Right renal pelvis (tissue), 4 donors: ENCODE results near the gene WDR45B. TPM values are rescaled to one million over a fixed set of nuclear protein-coding genes. Genes with fewer than 3 reads are reported as not detected.

Experiments
- DNase-seq, 4 donors: peaks; one replicate each; pipeline ENCODE4 v3.0.0-alpha.2; 2013; ENCODE audit warnings: low read depth in 4 of 4, low spot score in 3 of 4, missing footprints in 1 of 4
- polyA plus RNA-seq, 4 donors: library from polyadenylated mRNA; unstranded; fragments of 120-200 nt; gene quantifications; one replicate each; pipeline ENCODE4 v1.2.1, GENCODE V29; 2013; ENCODE audit not compliant: insufficient read length in 4 of 4

The WDR45B gene
- polyA plus RNA-seq, 4 donors: 100 to 112 (median 109) TPM

- DNase-seq: no peak
Observed at GRCh38 chr17:82633343-82633742, 14.9 kb downstream of the WDR45B start.

- no peak for DNase-seq
Observed at GRCh38 chr17:82632451-82632850, 15.8 kb downstream of the WDR45B start.

- no peak for DNase-seq
Observed at GRCh38 chr17:82631544-82631943, 16.7 kb downstream of the WDR45B start.

- no peak for DNase-seq
Observed at GRCh38 chr17:82630212-82630611, 18.0 kb downstream of the WDR45B start.

- DNase-seq: no peak
Observed at GRCh38 chr17:82629748-82630147, 18.5 kb downstream of the WDR45B start.

- no peak for DNase-seq
Observed at GRCh38 chr17:82627405-82627804, 20.8 kb downstream of the WDR45B start.

GRCh38 chr17:82623707-82624106 lies 24.5 kb downstream of the WDR45B start:
- DNase-seq: no peak

- DNase-seq: no peak
Observed at GRCh38 chr17:82619641-82620040, 28.6 kb downstream of the WDR45B start.

GRCh38 chr17:82619211-82619610 lies 29.0 kb downstream of the WDR45B start:
- DNase-seq: no peak

GRCh38 chr17:82616021-82616711 lies 32.1 kb downstream of the WDR45B start:
- DNase-seq: no peak

- no peak for DNase-seq
Observed at GRCh38 chr17:82615084-82616020, 32.9 kb downstream of the WDR45B start.

- DNase-seq: no peak
Observed at GRCh38 chr17:82614095-82614631, 34.1 kb downstream of the WDR45B start.

- no peak for DNase-seq
Observed at GRCh38 chr17:82613283-82614094, 34.8 kb downstream of the WDR45B start.

- no peak for DNase-seq
Observed at GRCh38 chr17:82611140-82612058, 36.8 kb downstream of the WDR45B start.

GRCh38 chr17:82609655-82610054 lies 38.6 kb downstream of the WDR45B start:
- DNase-seq: no peak

GRCh38 chr17:82608816-82609215 lies 39.4 kb downstream of the WDR45B start:
- DNase-seq: no peak

- no peak for DNase-seq
Observed at GRCh38 chr17:82605939-82606600, 42.2 kb downstream of the WDR45B start.

GRCh38 chr17:82604532-82604931 lies 43.7 kb downstream of the WDR45B start:
- DNase-seq: no peak

GRCh38 chr17:82603981-82604448 lies 44.2 kb downstream of the WDR45B start:
- DNase-seq: no peak
